ENCODE measurements around the gene ADD3.

ADD3 gene

DNA sequence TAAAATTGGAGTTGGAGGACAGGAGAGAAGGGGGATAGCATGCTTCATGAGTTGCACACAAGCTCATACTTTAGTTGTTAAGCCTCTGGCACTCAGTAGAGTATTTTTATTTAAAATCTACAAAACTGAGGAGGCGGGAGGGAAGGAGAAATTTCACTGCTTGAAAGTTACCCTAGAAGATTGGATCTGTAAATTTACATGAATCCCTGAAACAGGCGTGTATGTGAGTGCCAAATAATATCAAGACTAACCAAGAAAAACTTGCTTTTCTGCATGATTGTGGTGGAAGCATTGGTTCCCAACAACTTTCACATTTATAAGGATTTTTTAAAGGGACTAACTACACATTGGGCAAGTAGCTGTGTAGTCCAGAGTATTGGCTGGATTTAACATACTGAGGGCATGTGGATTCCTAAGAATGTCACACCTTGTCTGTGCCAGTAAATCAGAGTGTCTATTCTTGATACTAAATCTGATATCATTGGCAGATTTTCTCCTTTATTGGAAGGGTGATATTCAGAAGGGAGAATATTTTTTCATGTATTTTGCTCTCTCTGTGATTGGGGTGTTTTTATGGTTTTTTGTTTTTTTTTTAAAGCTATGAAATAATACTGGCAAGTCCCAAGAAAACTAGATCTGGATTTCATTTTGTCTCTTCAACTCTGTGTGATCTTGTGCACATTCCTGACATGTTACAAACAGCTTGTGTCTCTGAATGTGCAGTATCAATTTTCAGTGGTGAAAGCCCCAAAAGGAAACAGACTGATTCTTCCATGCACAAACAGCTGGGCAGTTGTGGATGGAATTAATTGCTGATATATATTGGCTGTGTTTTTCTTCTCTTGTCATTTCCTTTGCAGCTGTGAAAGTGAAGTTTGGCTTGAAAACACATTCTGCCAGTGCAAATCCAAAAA lies 67.2 kb downstream of the ADD3 start:
- Histone ChIP-seq H3K4me3 (ENCODE audit: low read depth, low read length) (no peak overlapping the region), H3K9me3 (ENCODE audit: control insufficient read depth, insufficient read depth, low read depth, low read length) (no peaks in the 10 kb centered on the region), H3K27ac (ENCODE audit: extremely low read depth, low read depth, low read length) (no peak overlapping the region), H3K36me3 (ENCODE audit: control insufficient read depth in 2 of 2, insufficient read depth in 1 of 2, low read length in 2 of 2) (no peaks in the 10 kb centered on the region; a peak in 1 of 3 replicates), H3K4me1 (ENCODE audit: control insufficient read depth, insufficient read depth, low read length) (peaks cover 43% of the 10 kb centered on the region)
- CTCF ChIA-PET = interaction anchor here (0.6 to 1.2 kb wide), 3 partner anchors 40 to 97 kb away, joined by 3 to 8 read pairs (median 5); no protein-coding TSS in a partner anchor
- TF ChIP-seq ZNF211 (tag by site-specific recombination; IDR thresholded peaks at IDR 0.05; ENCODE audit: low read depth) (no peak), ZNF549 (tag by site-specific recombination; IDR thresholded peaks at IDR 0.05) (no peak), ZNF335 (tag by site-specific recombination; conservative IDR thresholded peaks at IDR 0.05) (peak; percentile 69), PRDM1 (tag by site-specific recombination; IDR thresholded peaks at IDR 0.05) (0 out of 2 replicates have a peak, but pooled peaks have one; percentile 7)
- TF ChIP-seq, protein P1, sequence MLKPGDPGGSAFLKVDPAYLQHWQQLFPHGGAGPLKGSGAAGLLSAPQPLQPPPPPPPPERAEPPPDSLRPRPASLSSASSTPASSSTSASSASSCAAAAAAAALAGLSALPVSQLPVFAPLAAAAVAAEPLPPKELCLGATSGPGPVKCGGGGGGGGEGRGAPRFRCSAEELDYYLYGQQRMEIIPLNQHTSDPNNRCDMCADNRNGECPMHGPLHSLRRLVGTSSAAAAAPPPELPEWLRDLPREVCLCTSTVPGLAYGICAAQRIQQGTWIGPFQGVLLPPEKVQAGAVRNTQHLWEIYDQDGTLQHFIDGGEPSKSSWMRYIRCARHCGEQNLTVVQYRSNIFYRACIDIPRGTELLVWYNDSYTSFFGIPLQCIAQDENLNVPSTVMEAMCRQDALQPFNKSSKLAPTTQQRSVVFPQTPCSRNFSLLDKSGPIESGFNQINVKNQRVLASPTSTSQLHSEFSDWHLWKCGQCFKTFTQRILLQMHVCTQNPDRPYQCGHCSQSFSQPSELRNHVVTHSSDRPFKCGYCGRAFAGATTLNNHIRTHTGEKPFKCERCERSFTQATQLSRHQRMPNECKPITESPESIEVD (tag by site-specific recombination; IDR thresholded peaks at IDR 0.05) = peak; percentile 48
- POLR2A ChIA-PET = no interaction called here

DNA sequence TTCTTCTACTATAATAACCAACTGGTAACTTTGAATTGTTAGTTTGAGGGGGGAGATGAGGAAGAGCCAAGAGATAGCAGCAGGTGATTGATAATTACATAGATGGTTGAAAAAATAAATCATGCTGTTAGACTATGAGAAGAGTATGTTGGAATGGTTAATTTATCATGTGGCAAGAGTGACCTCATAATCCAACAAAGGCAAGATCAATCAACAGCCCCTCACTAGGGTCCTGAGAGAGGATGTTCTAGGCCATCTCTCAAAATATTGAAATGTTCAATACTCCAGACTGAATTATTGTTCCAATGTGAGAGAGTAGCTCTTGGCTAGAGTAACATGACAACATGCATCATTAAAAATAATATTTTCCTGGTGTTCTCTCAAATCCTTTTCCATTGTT lies 67.9 kb downstream of the ADD3 start:
- H3K9me3 ChIP-seq (ENCODE audit: control insufficient read depth, insufficient read depth, low read depth, low read length) = no peaks in the 10 kb centered on the region
- no peak overlapping the region for H3K27ac ChIP-seq (ENCODE audit: extremely low read depth, low read depth, low read length)
- H3K4me3 ChIP-seq (ENCODE audit: low read depth, low read length) = no peak overlapping the region
- no peaks in the 10 kb centered on the region; a peak in 1 of 3 replicates for H3K36me3 ChIP-seq (ENCODE audit: control insufficient read depth in 2 of 2, insufficient read depth in 1 of 2, low read length in 2 of 2)
- ChIA-PET POLR2A (no interaction called here), CTCF (interaction anchor here (1.2 kb wide), 1 partner anchor 98 kb away, joined by 8 read pairs; no protein-coding TSS in a partner anchor)
- H3K4me1 ChIP-seq (ENCODE audit: control insufficient read depth, insufficient read depth, low read length) = peaks cover 39% of the 10 kb centered on the region
- TF ChIP-seq ZNF629 (tag by site-specific recombination; IDR thresholded peaks at IDR 0.05) (peak; percentile 34; the same call in 1 of the 2 replicates), ZNF341 (tag by site-specific recombination; IDR thresholded peaks at IDR 0.05; ENCODE audit: low read depth) (peak; percentile 40; the same call in 1 of the 2 replicates), ZNF776 (tag by site-specific recombination; IDR thresholded peaks at IDR 0.05; ENCODE audit: borderline replicate concordance) (no peak), ZBTB17 (tag by site-specific recombination; IDR thresholded peaks at IDR 0.05) (peak; percentile 72), ZNF335 (tag by site-specific recombination; conservative IDR thresholded peaks at IDR 0.05) (peak; percentile 17; the same call in 1 of the 2 replicates)

- H3K4me3 ChIP-seq (ENCODE audit: low read depth, low read length) = no peak overlapping the region
- TF ChIP-seq SCRT2 (tag by site-specific recombination; IDR thresholded peaks at IDR 0.05) = no peak
- TF ChIP-seq ZNF138 (tag by site-specific recombination; IDR thresholded peaks at IDR 0.05; ENCODE audit: borderline replicate concordance) = no peak
- no peak for TF ChIP-seq ZNF707 (tag by site-specific recombination; IDR thresholded peaks at IDR 0.05)
- TF ChIP-seq FEZF1 (tag by site-specific recombination; IDR thresholded peaks at IDR 0.05) = peak; percentile 87
- TF ChIP-seq ZNF837 (tag by site-specific recombination; IDR thresholded peaks at IDR 0.05) = no peak
- no peak for TF ChIP-seq ZNF157 (tag by site-specific recombination; IDR thresholded peaks at IDR 0.05)
- TF ChIP-seq PATZ1 (tag by site-specific recombination; IDR thresholded peaks at IDR 0.05) = no peak
- TF ChIP-seq IKZF3 (tag by site-specific recombination; IDR thresholded peaks at IDR 0.05) = no peak
- no peak for TF ChIP-seq ZNF776 (tag by site-specific recombination; IDR thresholded peaks at IDR 0.05; ENCODE audit: borderline replicate concordance)
- no peak for TF ChIP-seq ZNF843 (tag by site-specific recombination; IDR thresholded peaks at IDR 0.05)
- no peak; the same call in 1 of the 2 replicates for TF ChIP-seq KLF7 (tag by site-specific recombination; IDR thresholded peaks at IDR 0.05; ENCODE audit: borderline replicate concordance)
- peak; percentile 31; the same call in 1 of the 2 replicates for TF ChIP-seq ZBTB17 (tag by site-specific recombination; IDR thresholded peaks at IDR 0.05)
- TF ChIP-seq ZNF549 (tag by site-specific recombination; IDR thresholded peaks at IDR 0.05) = no peak
- no peak for TF ChIP-seq ZNF791 (tag by site-specific recombination; IDR thresholded peaks at IDR 0.05)
- TF ChIP-seq ZNF623 (tag by site-specific recombination; IDR thresholded peaks at IDR 0.05) = no peak
- no peak for TF ChIP-seq ZNF571 (tag by site-specific recombination; IDR thresholded peaks at IDR 0.05)
- TF ChIP-seq SALL2 (tag by site-specific recombination; IDR thresholded peaks at IDR 0.05; ENCODE audit: borderline replicate concordance) = no peak
- TF ChIP-seq WT1 (tag by site-specific recombination; IDR thresholded peaks at IDR 0.05) = no peak
- peak; percentile 21; the same call in 1 of the 2 replicates for TF ChIP-seq ZNF341 (tag by site-specific recombination; IDR thresholded peaks at IDR 0.05; ENCODE audit: low read depth)
- TF ChIP-seq ZNF560 (tag by site-specific recombination; IDR thresholded peaks at IDR 0.05; ENCODE audit: borderline replicate concordance) = no peak
- TF ChIP-seq ZNF335 (tag by site-specific recombination; conservative IDR thresholded peaks at IDR 0.05) = 0 out of 2 replicates have a peak, but pooled peaks have one; percentile 39
Measured at GRCh38 chr10:110076559-110077318, 69.0 kb downstream of the ADD3 start.

More at GRCh38 chr10:110076559-110077318, 69.0 kb downstream of the ADD3 start:
- Histone ChIP-seq H3K9me3 (ENCODE audit: control insufficient read depth, insufficient read depth, low read depth, low read length) (no peaks in the 10 kb centered on the region), H3K27ac (ENCODE audit: extremely low read depth, low read depth, low read length) (peak overlapping the region; percentile 59), H3K4me1 (ENCODE audit: control insufficient read depth, insufficient read depth, low read length) (peaks cover 49% of the 10 kb centered on the region), H3K36me3 (ENCODE audit: control insufficient read depth in 2 of 2, insufficient read depth in 1 of 2, low read length in 2 of 2) (no peaks in the 10 kb centered on the region; a peak in 1 of 3 replicates)
- ChIA-PET CTCF (interaction anchor here (0.7 to 1.3 kb wide), 2 partner anchors 9 to 41 kb away, joined by 3 to 4 read pairs; no protein-coding TSS in a partner anchor), POLR2A (interaction anchor here (2.3 kb wide), 1 partner anchor 69 kb away, joined by 7 read pairs; the partner anchor contains the start of gene ADD3)

All from HEK293 (cell line).